Measurements from ENCODE around the gene TGFA. TPM values are rescaled to one million over a fixed set of nuclear protein-coding genes. Genes with fewer than 3 reads are reported as not detected.

TGFA gene
- total and polyA plus RNA-seq, 4 donors = 1.1 to 2.9 (median 1.7) TPM

DNA sequence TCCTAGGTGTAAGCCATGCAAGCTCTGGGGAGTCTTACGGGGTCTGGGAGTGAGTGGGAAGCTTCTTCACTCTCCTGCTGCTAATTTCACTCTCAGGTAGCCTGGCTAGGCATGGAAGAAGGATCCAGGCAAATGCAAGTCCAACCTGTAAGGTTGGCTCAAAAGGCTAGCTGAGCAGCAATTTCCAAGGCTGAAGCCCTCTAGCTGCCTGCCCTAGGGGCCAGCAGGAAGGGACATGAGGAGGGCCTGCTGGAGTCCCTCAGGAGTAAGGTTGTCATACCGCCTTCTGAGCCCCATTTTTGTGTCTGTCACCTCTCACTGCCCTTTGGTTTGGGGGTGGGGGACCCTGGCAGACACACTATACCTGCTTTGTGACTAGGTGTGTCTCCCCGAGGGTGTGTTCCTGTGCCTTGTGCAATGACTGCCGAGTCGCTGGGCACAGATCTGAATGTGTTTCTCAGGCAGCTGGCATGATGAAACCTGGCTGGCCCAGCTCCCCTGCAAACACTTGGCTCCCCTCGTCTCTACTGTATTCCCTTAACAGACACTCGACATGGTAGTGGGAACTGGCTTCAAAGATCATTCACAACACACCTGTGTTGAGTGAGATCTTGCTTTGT is 127.8 kb downstream of the TGFA start:
- H3K4me1 ChIP-seq (ENCODE audit: control insufficient read depth in 4 of 4, insufficient read depth in 4 of 4, low read length in 3 of 4) = no peaks in the 10 kb centered on the region
- DNase-seq (ENCODE audit: low spot score) = no peak
- no peaks in the 10 kb centered on the region for H3K9me3 ChIP-seq (ENCODE audit: control insufficient read depth in 4 of 4, low read length in 3 of 4)
- no peaks in the 10 kb centered on the region for H3K36me3 ChIP-seq (ENCODE audit: control insufficient read depth in 4 of 4, insufficient read depth in 3 of 4, low read depth in 1 of 4, low read length in 3 of 4)
- no peak overlapping the region for H3K27ac ChIP-seq (ENCODE audit: low read depth in 1 of 2, low read length in 2 of 2)
- WGBS = 62% methylated on average over 7 of the region's 7 CpGs
- H3K9ac ChIP-seq (ENCODE audit: low read depth in 1 of 2, low read length in 2 of 2) = no peak overlapping the region
- no peaks in the 10 kb centered on the region for H3K27me3 ChIP-seq (ENCODE audit: control insufficient read depth in 4 of 4, insufficient read depth in 4 of 4, low read length in 3 of 4)
- no peak overlapping the region for H3K4me3 ChIP-seq (ENCODE audit: low read depth in 1 of 3, low read length in 3 of 3)
- TF ChIP-seq GABPA (IDR thresholded peaks at IDR 0.05 in 1 of 2, conservative IDR thresholded peaks at IDR 0.05 in 1 of 2) (no peak), FOXA2 (IDR thresholded peaks at IDR 0.05) (no peak), YY1 (IDR thresholded peaks at IDR 0.05) (no peak), JUND (IDR thresholded peaks at IDR 0.05) (no peak), RXRA (IDR thresholded peaks at IDR 0.05) (no peak)
- TF ChIP-seq, protein P1, sequence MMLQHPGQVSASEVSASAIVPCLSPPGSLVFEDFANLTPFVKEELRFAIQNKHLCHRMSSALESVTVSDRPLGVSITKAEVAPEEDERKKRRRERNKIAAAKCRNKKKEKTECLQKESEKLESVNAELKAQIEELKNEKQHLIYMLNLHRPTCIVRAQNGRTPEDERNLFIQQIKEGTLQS (IDR thresholded peaks at IDR 0.05) = no peak
- TF ChIP-seq, protein P2, sequence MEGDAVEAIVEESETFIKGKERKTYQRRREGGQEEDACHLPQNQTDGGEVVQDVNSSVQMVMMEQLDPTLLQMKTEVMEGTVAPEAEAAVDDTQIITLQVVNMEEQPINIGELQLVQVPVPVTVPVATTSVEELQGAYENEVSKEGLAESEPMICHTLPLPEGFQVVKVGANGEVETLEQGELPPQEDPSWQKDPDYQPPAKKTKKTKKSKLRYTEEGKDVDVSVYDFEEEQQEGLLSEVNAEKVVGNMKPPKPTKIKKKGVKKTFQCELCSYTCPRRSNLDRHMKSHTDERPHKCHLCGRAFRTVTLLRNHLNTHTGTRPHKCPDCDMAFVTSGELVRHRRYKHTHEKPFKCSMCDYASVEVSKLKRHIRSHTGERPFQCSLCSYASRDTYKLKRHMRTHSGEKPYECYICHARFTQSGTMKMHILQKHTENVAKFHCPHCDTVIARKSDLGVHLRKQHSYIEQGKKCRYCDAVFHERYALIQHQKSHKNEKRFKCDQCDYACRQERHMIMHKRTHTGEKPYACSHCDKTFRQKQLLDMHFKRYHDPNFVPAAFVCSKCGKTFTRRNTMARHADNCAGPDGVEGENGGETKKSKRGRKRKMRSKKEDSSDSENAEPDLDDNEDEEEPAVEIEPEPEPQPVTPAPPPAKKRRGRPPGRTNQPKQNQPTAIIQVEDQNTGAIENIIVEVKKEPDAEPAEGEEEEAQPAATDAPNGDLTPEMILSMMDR (IDR thresholded peaks at IDR 0.05; ENCODE audit: low read depth, low read length, missing input control) = no peak
- TF ChIP-seq, protein P3, sequence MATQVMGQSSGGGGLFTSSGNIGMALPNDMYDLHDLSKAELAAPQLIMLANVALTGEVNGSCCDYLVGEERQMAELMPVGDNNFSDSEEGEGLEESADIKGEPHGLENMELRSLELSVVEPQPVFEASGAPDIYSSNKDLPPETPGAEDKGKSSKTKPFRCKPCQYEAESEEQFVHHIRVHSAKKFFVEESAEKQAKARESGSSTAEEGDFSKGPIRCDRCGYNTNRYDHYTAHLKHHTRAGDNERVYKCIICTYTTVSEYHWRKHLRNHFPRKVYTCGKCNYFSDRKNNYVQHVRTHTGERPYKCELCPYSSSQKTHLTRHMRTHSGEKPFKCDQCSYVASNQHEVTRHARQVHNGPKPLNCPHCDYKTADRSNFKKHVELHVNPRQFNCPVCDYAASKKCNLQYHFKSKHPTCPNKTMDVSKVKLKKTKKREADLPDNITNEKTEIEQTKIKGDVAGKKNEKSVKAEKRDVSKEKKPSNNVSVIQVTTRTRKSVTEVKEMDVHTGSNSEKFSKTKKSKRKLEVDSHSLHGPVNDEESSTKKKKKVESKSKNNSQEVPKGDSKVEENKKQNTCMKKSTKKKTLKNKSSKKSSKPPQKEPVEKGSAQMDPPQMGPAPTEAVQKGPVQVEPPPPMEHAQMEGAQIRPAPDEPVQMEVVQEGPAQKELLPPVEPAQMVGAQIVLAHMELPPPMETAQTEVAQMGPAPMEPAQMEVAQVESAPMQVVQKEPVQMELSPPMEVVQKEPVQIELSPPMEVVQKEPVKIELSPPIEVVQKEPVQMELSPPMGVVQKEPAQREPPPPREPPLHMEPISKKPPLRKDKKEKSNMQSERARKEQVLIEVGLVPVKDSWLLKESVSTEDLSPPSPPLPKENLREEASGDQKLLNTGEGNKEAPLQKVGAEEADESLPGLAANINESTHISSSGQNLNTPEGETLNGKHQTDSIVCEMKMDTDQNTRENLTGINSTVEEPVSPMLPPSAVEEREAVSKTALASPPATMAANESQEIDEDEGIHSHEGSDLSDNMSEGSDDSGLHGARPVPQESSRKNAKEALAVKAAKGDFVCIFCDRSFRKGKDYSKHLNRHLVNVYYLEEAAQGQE (IDR thresholded peaks at IDR 0.05) = no peak

DNA sequence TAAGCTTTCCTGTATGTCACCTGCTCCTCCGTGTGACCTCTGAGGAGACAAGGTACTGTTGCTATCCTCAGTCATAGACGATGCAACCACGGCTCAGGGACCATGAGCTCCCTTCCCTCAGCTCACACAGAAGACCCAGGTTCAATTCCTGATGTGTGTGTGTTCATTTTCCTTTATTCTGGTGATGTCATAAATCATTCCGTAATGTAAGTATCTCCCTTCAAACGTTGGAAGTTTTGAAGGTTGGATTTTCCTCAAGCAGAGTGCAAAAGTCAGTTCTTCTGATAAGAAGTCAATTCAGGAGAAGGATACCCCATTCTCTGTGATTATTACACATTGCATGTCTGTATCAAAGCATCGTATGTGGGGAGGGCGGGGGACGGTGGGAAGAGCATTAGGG is 132.9 kb downstream of the TGFA start:
- H3K27ac ChIP-seq (ENCODE audit: low read depth in 1 of 2, low read length in 2 of 2) = no peak overlapping the region
- H3K36me3 ChIP-seq (ENCODE audit: control insufficient read depth in 4 of 4, insufficient read depth in 3 of 4, low read depth in 1 of 4, low read length in 3 of 4) = no peaks in the 10 kb centered on the region
- H3K9me3 ChIP-seq (ENCODE audit: control insufficient read depth in 4 of 4, low read length in 3 of 4) = no peaks in the 10 kb centered on the region
- no peak overlapping the region for H3K9ac ChIP-seq (ENCODE audit: low read depth in 1 of 2, low read length in 2 of 2)
- no peaks in the 10 kb centered on the region for H3K27me3 ChIP-seq (ENCODE audit: control insufficient read depth in 4 of 4, insufficient read depth in 4 of 4, low read length in 3 of 4)
- 74% methylated on average over 8 of the region's 8 CpGs for WGBS
- H3K4me1 ChIP-seq (ENCODE audit: control insufficient read depth in 4 of 4, insufficient read depth in 4 of 4, low read length in 3 of 4) = no peaks in the 10 kb centered on the region
- DNase-seq (ENCODE audit: low spot score) = no peak
- H3K4me3 ChIP-seq (ENCODE audit: low read depth in 1 of 3, low read length in 3 of 3) = no peak overlapping the region
- TF ChIP-seq, protein P1 (IDR thresholded peaks at IDR 0.05) = no peak
- TF ChIP-seq, protein P3 (IDR thresholded peaks at IDR 0.05) = no peak
- no peak for TF ChIP-seq RAD21 (IDR thresholded peaks at IDR 0.05)
- no peak for TF ChIP-seq EGR1 (IDR thresholded peaks at IDR 0.05; ENCODE audit: low read depth in 2 of 2)
- TF ChIP-seq NR2F2 (IDR thresholded peaks at IDR 0.05) = no peak
- no peak for TF ChIP-seq SP1 (IDR thresholded peaks at IDR 0.05)
- no peak for TF ChIP-seq GABPA (IDR thresholded peaks at IDR 0.05 in 1 of 2, conservative IDR thresholded peaks at IDR 0.05 in 1 of 2)
- no peak for TF ChIP-seq YY1 (IDR thresholded peaks at IDR 0.05)
- no peak for TF ChIP-seq HNF4A (conservative IDR thresholded peaks at IDR 0.05)
- TF ChIP-seq, protein P4, sequence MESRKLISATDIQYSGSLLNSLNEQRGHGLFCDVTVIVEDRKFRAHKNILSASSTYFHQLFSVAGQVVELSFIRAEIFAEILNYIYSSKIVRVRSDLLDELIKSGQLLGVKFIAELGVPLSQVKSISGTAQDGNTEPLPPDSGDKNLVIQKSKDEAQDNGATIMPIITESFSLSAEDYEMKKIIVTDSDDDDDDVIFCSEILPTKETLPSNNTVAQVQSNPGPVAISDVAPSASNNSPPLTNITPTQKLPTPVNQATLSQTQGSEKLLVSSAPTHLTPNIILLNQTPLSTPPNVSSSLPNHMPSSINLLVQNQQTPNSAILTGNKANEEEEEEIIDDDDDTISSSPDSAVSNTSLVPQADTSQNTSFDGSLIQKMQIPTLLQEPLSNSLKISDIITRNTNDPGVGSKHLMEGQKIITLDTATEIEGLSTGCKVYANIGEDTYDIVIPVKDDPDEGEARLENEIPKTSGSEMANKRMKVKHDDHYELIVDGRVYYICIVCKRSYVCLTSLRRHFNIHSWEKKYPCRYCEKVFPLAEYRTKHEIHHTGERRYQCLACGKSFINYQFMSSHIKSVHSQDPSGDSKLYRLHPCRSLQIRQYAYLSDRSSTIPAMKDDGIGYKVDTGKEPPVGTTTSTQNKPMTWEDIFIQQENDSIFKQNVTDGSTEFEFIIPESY (IDR thresholded peaks at IDR 0.05) = no peak
- TF ChIP-seq, protein P5, sequence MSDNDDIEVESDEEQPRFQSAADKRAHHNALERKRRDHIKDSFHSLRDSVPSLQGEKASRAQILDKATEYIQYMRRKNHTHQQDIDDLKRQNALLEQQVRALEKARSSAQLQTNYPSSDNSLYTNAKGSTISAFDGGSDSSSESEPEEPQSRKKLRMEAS (IDR thresholded peaks at IDR 0.05) = no peak
- TF ChIP-seq FOXA1 (IDR thresholded peaks at IDR 0.05) = no peak
- no peak for TF ChIP-seq FOXA2 (IDR thresholded peaks at IDR 0.05)
- TF ChIP-seq, protein P2 (IDR thresholded peaks at IDR 0.05; ENCODE audit: low read depth, low read length, missing input control) = no peak
- no peak for TF ChIP-seq HNF4G (IDR thresholded peaks at IDR 0.05)

Data from liver (tissue), 9 donors.